Large intestine (tissue), 3 donors: ENCODE results near the gene GALNT18. TPM values are rescaled to one million over a fixed set of nuclear protein-coding genes. Genes with fewer than 3 reads are reported as not detected.

Source experiments
- DNase-seq, 2 donors: peaks; one replicate each; pipeline versions ENCODE4 v3.0.0 to v3.0.0-alpha.2; 2013
- H3K27ac ChIP-seq: one replicate; pipeline ENCODE4 v1.5.1; 2013; ENCODE audit warnings: low read length
- H3K27me3 ChIP-seq: 2 replicates; pipeline ENCODE4 v1.6.1; 2013; ENCODE audit warnings: low read length; ENCODE audit not compliant: control insufficient read depth, insufficient read depth
- H3K36me3 ChIP-seq: 2 replicates; pipeline ENCODE4 v1.6.1; 2013; ENCODE audit warnings: low read length; ENCODE audit not compliant: control insufficient read depth, insufficient read depth
- H3K4me1 ChIP-seq: one replicate; pipeline ENCODE4 v1.6.1; 2013; ENCODE audit warnings: low read length; ENCODE audit not compliant: control insufficient read depth, insufficient read depth
- H3K4me3 ChIP-seq: one replicate; pipeline ENCODE4 v1.5.1; 2013; ENCODE audit warnings: low read length
- H3K9me3 ChIP-seq: one replicate; pipeline ENCODE4 v1.6.1; 2013; ENCODE audit warnings: mild to moderate bottlenecking, low read depth, low read length, moderate library complexity; ENCODE audit not compliant: control insufficient read depth
- WGBS: methylation state at CpG from one replicate; pipeline ENCODE4 v1.1.5; 2013; ENCODE audit warnings: low lambda C conversion rate; ENCODE audit not compliant: insufficient coverage; 5-methylcytosine and 5-hydroxymethylcytosine counted together
- polyA plus RNA-seq: library from polyadenylated mRNA; unstranded; fragments of 120-200 nt; gene quantifications from one replicate; pipeline ENCODE4 v1.2.1, GENCODE V29; 2013

The GALNT18 gene
- polyA plus RNA-seq, 1 donor, result 3.7 TPM

DNA sequence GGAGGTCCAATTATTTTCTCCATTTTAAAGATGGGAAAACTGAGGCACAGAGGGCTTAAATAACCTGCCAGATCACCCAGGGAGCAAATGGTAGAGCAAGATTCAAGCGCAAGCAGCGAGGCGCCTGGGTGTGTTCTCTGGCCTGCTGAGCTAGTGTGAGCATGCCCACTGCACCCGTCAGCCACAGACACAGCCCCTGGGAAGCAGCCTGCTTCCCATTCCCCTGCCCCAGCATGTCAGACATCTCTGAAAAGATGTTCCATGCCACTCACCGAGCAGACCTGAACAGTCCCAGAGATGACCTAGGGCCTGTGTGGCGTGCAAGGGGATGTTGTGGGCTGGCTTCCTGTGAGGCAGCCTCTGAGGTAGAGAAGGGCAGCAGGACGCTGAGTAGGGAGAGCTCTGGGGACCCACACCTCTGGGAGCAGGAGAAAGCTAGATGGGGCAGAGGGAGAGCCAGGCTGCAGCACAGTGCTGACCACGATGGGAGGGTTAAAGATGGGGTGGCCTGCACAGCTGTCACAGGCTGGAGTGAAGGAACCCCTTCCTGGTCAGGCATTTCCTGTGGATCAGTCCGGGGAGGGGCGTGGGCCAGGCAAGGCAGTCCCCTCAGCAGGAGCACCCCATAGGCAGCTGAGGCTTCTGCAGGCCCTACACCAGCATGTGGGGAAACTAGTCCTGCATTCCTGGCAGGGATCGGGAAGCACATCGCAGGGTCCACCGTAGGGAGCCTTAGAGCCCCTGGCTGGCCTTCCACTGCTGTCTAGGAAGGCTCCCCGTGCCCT lies 101.4 kb downstream of the GALNT18 start:
- H3K9me3 ChIP-seq, result no peaks in the 10 kb centered on the region
- H3K27me3 ChIP-seq, result no peaks in the 10 kb centered on the region
- no peaks in the 10 kb centered on the region for H3K36me3 ChIP-seq
- H3K4me3 ChIP-seq, result no peak overlapping the region
- no peaks in the 10 kb centered on the region for H3K4me1 ChIP-seq
- no peak for DNase-seq
- WGBS, result no CpG with 5 or more reads among the region's 14 CpGs
- H3K27ac ChIP-seq, result no peak overlapping the region

- H3K9me3 ChIP-seq, result no peaks in the 10 kb centered on the region
- DNase-seq, result no peak
- no peak overlapping the region for H3K4me3 ChIP-seq
- no peak overlapping the region for H3K27ac ChIP-seq
- H3K27me3 ChIP-seq, result no peaks in the 10 kb centered on the region
- WGBS, result no CpG with 5 or more reads among the region's 4 CpGs
- H3K36me3 ChIP-seq, result no peaks in the 10 kb centered on the region
- no peaks in the 10 kb centered on the region for H3K4me1 ChIP-seq
These were observed 102.6 kb downstream of the GALNT18 start for GRCh38 chr11:11519184-11519583.

GRCh38 chr11:11514246-11514645 lies 107.6 kb downstream of the GALNT18 start:
- Histone ChIP-seq H3K9me3 (no peaks in the 10 kb centered on the region), H3K36me3 (no peaks in the 10 kb centered on the region), H3K27me3 (no peaks in the 10 kb centered on the region), H3K27ac (no peak overlapping the region), H3K4me1 (peaks cover 2% of the 10 kb centered on the region), H3K4me3 (no peak overlapping the region)
- 90% methylated on average over 2 of the region's 3 CpGs for WGBS
- no peak for DNase-seq

DNA sequence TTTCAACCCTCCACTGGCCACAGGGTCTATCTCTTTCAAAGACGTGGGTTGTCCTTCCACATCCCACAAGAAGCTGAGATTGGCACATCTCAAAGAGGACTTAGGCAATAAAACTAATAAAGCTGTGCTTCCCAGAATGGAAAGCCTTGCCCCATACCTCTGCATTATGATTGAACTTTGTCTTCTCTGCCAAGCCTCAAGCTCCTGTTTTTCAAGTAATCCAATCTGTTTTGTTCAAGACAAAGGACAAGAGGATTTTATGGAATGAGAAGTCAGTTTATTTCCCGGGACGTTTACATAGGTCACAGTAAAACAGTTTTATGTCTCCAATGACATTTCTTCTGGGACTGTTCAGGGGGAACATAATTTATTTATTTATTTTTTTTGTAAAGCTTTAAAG lies 108.4 kb downstream of the GALNT18 start:
- Histone ChIP-seq H3K4me1 (peaks cover 2% of the 10 kb centered on the region), H3K27me3 (no peaks in the 10 kb centered on the region), H3K4me3 (no peak overlapping the region), H3K36me3 (no peaks in the 10 kb centered on the region), H3K9me3 (no peaks in the 10 kb centered on the region), H3K27ac (no peak overlapping the region)
- peak; percentile 24 to 53 for DNase-seq
- no CpG with 5 or more reads among the region's 3 CpGs for WGBS

DNA sequence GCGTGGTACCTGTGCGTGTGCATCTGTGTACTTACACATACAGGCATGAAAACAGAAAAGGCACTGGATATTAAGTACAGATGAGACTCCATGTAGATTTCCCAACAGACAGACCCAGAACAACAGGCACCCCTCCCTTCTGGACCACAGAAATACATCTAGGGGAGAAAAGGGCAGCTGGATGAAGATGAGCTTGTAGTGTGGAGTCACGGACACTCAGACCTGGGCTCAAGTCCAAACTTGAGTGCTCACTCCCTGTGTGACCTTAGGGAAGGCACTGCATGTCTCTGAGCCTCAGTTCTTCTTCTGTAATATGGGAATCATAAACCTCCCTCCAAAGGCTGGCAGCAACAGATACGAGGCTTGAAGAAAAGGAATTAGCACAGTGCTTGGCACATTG lies 108.9 kb downstream of the GALNT18 start:
- Histone ChIP-seq H3K9me3 (no peaks in the 10 kb centered on the region), H3K36me3 (no peaks in the 10 kb centered on the region), H3K27ac (no peak overlapping the region), H3K4me1 (peaks cover 2% of the 10 kb centered on the region), H3K4me3 (no peak overlapping the region), H3K27me3 (no peaks in the 10 kb centered on the region)
- no CpG with 5 or more reads among the region's 4 CpGs for WGBS
- no peak for DNase-seq

GRCh38 chr11:11512502-11512901 lies 109.3 kb downstream of the GALNT18 start:
- Histone ChIP-seq H3K4me1 (peaks cover 2% of the 10 kb centered on the region), H3K4me3 (no peak overlapping the region), H3K9me3 (no peaks in the 10 kb centered on the region), H3K27ac (no peak overlapping the region), H3K27me3 (no peaks in the 10 kb centered on the region), H3K36me3 (no peaks in the 10 kb centered on the region)
- no peak for DNase-seq
- no CpG with 5 or more reads among the region's 6 CpGs for WGBS

DNA sequence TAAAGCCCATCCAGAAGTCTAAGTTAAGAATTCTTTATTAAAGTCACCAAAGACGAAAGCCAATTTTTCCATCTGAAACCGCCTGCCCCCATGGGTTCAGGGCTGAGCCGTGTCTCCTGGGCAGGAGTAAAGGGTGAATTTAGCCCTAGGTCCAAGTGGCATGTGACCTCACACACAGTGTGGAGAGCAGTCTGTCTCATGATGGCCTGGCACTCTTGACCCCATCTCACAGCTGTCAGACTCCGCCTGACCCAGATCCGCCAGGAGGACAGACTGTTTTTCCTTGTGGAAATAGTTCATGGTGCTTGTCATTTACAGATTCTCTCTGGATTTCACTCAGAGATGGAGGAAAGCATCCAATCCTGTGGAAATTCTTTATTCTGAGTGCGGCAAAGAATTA lies 109.7 kb downstream of the GALNT18 start:
- H3K27ac ChIP-seq, result no peak overlapping the region
- H3K4me3 ChIP-seq, result no peak overlapping the region
- H3K36me3 ChIP-seq, result no peaks in the 10 kb centered on the region
- no peaks in the 10 kb centered on the region for H3K27me3 ChIP-seq
- peaks cover 2% of the 10 kb centered on the region for H3K4me1 ChIP-seq
- no CpG with 5 or more reads among the region's 6 CpGs for WGBS
- DNase-seq, result no peak
- no peaks in the 10 kb centered on the region for H3K9me3 ChIP-seq

GRCh38 chr11:11510939-11511338 lies 110.9 kb downstream of the GALNT18 start:
- DNase-seq, result no peak
- H3K9me3 ChIP-seq, result no peaks in the 10 kb centered on the region
- H3K36me3 ChIP-seq, result no peaks in the 10 kb centered on the region
- peaks cover 2% of the 10 kb centered on the region for H3K4me1 ChIP-seq
- no peak overlapping the region for H3K27ac ChIP-seq
- no peak overlapping the region for H3K4me3 ChIP-seq
- no CpG with 5 or more reads among the region's 10 CpGs for WGBS
- no peaks in the 10 kb centered on the region for H3K27me3 ChIP-seq

- no peaks in the 10 kb centered on the region for H3K27me3 ChIP-seq
- no peak for DNase-seq
- no peaks in the 10 kb centered on the region for H3K4me1 ChIP-seq
- no peak overlapping the region for H3K27ac ChIP-seq
- H3K4me3 ChIP-seq, result no peak overlapping the region
- 100% methylated on average over 1 of the region's 3 CpGs for WGBS
- no peaks in the 10 kb centered on the region for H3K36me3 ChIP-seq
- H3K9me3 ChIP-seq, result no peaks in the 10 kb centered on the region
These were observed 116.1 kb downstream of the GALNT18 start for GRCh38 chr11:11505692-11506091.

DNA sequence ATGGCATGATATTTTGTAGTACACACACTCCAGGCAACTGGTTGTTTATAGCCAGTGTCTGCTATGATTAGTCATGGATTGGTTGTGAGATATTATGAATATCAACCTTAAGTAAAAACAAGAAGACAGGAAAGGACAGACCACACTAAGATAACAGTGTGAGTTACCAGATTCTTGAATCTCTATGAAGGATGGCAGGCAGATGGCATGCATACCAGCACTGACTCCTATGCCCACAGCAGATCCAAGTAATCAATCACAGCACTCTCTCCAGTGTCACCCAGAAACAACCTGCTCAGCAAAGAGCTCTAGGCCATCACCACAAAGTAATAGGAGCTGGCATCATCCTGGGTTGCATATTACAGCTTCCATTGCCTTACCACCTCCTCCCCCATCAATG lies 116.6 kb downstream of the GALNT18 start:
- no peak for DNase-seq
- H3K27me3 ChIP-seq, result no peaks in the 10 kb centered on the region
- no peaks in the 10 kb centered on the region for H3K36me3 ChIP-seq
- no peaks in the 10 kb centered on the region for H3K9me3 ChIP-seq
- H3K4me1 ChIP-seq, result no peaks in the 10 kb centered on the region
- no peak overlapping the region for H3K27ac ChIP-seq
- no peak overlapping the region for H3K4me3 ChIP-seq

DNA sequence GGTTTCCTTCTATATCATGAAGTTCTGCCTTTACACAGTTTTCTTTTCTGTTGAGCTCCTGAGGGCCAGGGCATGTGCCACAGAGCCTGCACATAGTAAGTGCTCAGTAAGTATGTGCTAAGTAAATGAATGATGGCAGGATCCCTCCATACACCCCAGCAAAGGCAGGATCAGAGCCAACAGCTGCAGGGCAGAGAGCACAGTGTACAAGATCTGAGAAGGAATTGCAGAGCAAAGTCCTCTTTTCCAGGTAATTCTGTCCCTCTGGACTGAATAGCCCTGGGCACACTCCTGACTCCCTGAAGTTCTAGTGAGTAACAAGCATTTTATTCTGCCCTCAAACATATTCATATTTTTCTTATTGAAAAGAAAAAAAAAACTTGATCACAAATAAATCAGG lies 117.7 kb downstream of the GALNT18 start:
- no peak overlapping the region for H3K27ac ChIP-seq
- peak; percentile 48 to 49 for DNase-seq

More for the DNA sequence above, 117.7 kb downstream of the GALNT18 start:
- H3K4me3 ChIP-seq, result no peak overlapping the region
- no peaks in the 10 kb centered on the region for H3K9me3 ChIP-seq
- H3K4me1 ChIP-seq, result no peaks in the 10 kb centered on the region
- H3K36me3 ChIP-seq, result no peaks in the 10 kb centered on the region
- H3K27me3 ChIP-seq, result no peaks in the 10 kb centered on the region
